22Rv1 (cell line): ENCODE results near the gene SACM1L.

Experiments
- CTCF ChIP-seq: fragments of 450-650 bp; IDR thresholded peaks from 2 replicates; pipeline ENCODE4 v1.5.1; 2017; ENCODE audit warnings: mild to moderate bottlenecking
- ZFX ChIP-seq: fragments of 450-650 bp; IDR thresholded peaks from 2 replicates; pipeline ENCODE4 v1.6.1; 2017; ENCODE audit warnings: antibody characterized with exemption, borderline replicate concordance

GRCh38 chr3:45777111-45777745 is 88.0 kb downstream of the SACM1L start:
- TF ChIP-seq CTCF (no peak), ZFX (no peak)
